ENCODE measurements around the gene TMCC1.
A peak's percentile ranks its signal among the peaks of the same experiment; 100 is the strongest.

Gene TMCC1

GRCh38 chr3:129746629-129747028 lies 146.9 kb downstream of the TMCC1 start:
- TF ChIP-seq, protein P1, sequence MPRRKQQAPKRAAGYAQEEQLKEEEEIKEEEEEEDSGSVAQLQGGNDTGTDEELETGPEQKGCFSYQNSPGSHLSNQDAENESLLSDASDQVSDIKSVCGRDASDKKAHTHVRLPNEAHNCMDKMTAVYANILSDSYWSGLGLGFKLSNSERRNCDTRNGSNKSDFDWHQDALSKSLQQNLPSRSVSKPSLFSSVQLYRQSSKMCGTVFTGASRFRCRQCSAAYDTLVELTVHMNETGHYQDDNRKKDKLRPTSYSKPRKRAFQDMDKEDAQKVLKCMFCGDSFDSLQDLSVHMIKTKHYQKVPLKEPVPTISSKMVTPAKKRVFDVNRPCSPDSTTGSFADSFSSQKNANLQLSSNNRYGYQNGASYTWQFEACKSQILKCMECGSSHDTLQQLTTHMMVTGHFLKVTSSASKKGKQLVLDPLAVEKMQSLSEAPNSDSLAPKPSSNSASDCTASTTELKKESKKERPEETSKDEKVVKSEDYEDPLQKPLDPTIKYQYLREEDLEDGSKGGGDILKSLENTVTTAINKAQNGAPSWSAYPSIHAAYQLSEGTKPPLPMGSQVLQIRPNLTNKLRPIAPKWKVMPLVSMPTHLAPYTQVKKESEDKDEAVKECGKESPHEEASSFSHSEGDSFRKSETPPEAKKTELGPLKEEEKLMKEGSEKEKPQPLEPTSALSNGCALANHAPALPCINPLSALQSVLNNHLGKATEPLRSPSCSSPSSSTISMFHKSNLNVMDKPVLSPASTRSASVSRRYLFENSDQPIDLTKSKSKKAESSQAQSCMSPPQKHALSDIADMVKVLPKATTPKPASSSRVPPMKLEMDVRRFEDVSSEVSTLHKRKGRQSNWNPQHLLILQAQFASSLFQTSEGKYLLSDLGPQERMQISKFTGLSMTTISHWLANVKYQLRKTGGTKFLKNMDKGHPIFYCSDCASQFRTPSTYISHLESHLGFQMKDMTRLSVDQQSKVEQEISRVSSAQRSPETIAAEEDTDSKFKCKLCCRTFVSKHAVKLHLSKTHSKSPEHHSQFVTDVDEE (CRISPR knock-in tag; IDR thresholded peaks at IDR 0.05) = no peak
- no peak for TF ChIP-seq ZNF565 (CRISPR knock-in tag; conservative IDR thresholded peaks at IDR 0.05; ENCODE audit: low read depth)
- no peak for TF ChIP-seq ZFP30 (CRISPR knock-in tag; IDR thresholded peaks at IDR 0.05)
- no peak for TF ChIP-seq OSR1 (CRISPR knock-in tag; IDR thresholded peaks at IDR 0.05)
- no peak for TF ChIP-seq ZC3H10 (CRISPR knock-in tag; IDR thresholded peaks at IDR 0.05)
- TF ChIP-seq PPARA (CRISPR knock-in tag; IDR thresholded peaks at IDR 0.05; ENCODE audit: borderline replicate concordance) = no peak
- TF ChIP-seq ZNF8 (CRISPR knock-in tag; IDR thresholded peaks at IDR 0.05) = no peak
- no peak for TF ChIP-seq TCF4 (CRISPR knock-in tag; IDR thresholded peaks at IDR 0.05; ENCODE audit: borderline replicate concordance)
- TF ChIP-seq CSDC2 (CRISPR knock-in tag; IDR thresholded peaks at IDR 0.05) = no peak
- ATAC-seq = no peak

- ATAC-seq = no peak
- TF ChIP-seq, protein P2, sequence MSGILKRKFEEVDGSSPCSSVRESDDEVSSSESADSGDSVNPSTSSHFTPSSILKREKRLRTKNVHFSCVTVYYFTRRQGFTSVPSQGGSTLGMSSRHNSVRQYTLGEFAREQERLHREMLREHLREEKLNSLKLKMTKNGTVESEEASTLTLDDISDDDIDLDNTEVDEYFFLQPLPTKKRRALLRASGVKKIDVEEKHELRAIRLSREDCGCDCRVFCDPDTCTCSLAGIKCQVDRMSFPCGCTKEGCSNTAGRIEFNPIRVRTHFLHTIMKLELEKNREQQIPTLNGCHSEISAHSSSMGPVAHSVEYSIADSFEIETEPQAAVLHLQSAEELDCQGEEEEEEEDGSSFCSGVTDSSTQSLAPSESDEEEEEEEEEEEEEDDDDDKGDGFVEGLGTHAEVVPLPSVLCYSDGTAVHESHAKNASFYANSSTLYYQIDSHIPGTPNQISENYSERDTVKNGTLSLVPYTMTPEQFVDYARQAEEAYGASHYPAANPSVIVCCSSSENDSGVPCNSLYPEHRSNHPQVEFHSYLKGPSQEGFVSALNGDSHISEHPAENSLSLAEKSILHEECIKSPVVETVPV (CRISPR knock-in tag; IDR thresholded peaks at IDR 0.05) = no peak
- TF ChIP-seq POU6F1 (CRISPR knock-in tag; IDR thresholded peaks at IDR 0.05; ENCODE audit: borderline replicate concordance, low read depth) (no peak), SNAI2 (CRISPR knock-in tag; IDR thresholded peaks at IDR 0.05) (no peak), ZC3H10 (CRISPR knock-in tag; IDR thresholded peaks at IDR 0.05) (no peak), RARB (CRISPR knock-in tag; IDR thresholded peaks at IDR 0.05) (no peak), ZNF565 (CRISPR knock-in tag; conservative IDR thresholded peaks at IDR 0.05; ENCODE audit: low read depth) (no peak), ARNTL (CRISPR knock-in tag; IDR thresholded peaks at IDR 0.05; ENCODE audit: borderline replicate concordance, low read depth) (no peak), TCF4 (CRISPR knock-in tag; IDR thresholded peaks at IDR 0.05; ENCODE audit: borderline replicate concordance) (no peak), ZFP30 (CRISPR knock-in tag; IDR thresholded peaks at IDR 0.05) (no peak), TOX (CRISPR knock-in tag; IDR thresholded peaks at IDR 0.05; ENCODE audit: borderline replicate concordance) (no peak), PPARA (CRISPR knock-in tag; IDR thresholded peaks at IDR 0.05; ENCODE audit: borderline replicate concordance) (no peak), ESRRG (CRISPR knock-in tag; IDR thresholded peaks at IDR 0.05) (no peak), CSDC2 (CRISPR knock-in tag; IDR thresholded peaks at IDR 0.05) (no peak), GLIS3 (CRISPR knock-in tag; IDR thresholded peaks at IDR 0.05) (no peak), PATZ1 (CRISPR knock-in tag; IDR thresholded peaks at IDR 0.05; ENCODE audit: borderline replicate concordance) (no peak), ZFP3 (CRISPR knock-in tag; IDR thresholded peaks at IDR 0.05) (no peak), ZNF8 (CRISPR knock-in tag; IDR thresholded peaks at IDR 0.05) (no peak), OSR1 (CRISPR knock-in tag; IDR thresholded peaks at IDR 0.05) (no peak)
- TF ChIP-seq, protein P1 (CRISPR knock-in tag; IDR thresholded peaks at IDR 0.05) = no peak
Observed at GRCh38 chr3:129745253-129745652, 148.3 kb downstream of the TMCC1 start.

DNA sequence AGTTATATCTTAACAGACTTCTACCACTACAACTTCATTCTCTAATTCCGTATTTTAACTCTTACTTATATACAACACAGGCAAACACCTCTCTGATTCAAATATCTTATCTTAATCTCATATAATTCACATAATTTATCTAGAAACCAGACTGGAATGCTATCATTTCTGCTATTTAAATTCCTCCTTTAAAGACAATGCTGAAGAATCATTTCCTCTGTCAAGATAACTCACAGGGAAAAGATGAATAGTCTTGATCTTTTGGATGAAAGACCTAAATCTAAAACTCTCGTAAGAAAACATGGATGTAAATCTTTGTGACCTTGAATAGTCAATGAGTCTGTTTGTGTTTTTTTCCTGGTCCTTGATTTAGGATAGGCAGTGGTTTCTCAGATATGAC lies 151.7 kb downstream of the TMCC1 start:
- TF ChIP-seq ISL1 (CRISPR knock-in tag; IDR thresholded peaks at IDR 0.05) = peak; percentile 97
- no peak for TF ChIP-seq SNAI2 (CRISPR knock-in tag; IDR thresholded peaks at IDR 0.05)
- no peak for TF ChIP-seq PATZ1 (CRISPR knock-in tag; IDR thresholded peaks at IDR 0.05; ENCODE audit: borderline replicate concordance)
- TF ChIP-seq, protein P1 (CRISPR knock-in tag; IDR thresholded peaks at IDR 0.05) = no peak
- TF ChIP-seq OSR1 (CRISPR knock-in tag; IDR thresholded peaks at IDR 0.05) = no peak
- no peak for TF ChIP-seq ZFP3 (CRISPR knock-in tag; IDR thresholded peaks at IDR 0.05)
- no peak for TF ChIP-seq ZNF565 (CRISPR knock-in tag; conservative IDR thresholded peaks at IDR 0.05; ENCODE audit: low read depth)
- ATAC-seq = no peak
